NCI-H748 treated with DMSO at 0.1 percent for 48 hours (cell line): ENCODE results near the gene BICDL1.

ENCODE experiments used
- DNase-seq: peaks from one replicate; lab custom pipeline; 2025; lab: John Stamatoyannopoulos, UW

The BICDL1 gene

DNA sequence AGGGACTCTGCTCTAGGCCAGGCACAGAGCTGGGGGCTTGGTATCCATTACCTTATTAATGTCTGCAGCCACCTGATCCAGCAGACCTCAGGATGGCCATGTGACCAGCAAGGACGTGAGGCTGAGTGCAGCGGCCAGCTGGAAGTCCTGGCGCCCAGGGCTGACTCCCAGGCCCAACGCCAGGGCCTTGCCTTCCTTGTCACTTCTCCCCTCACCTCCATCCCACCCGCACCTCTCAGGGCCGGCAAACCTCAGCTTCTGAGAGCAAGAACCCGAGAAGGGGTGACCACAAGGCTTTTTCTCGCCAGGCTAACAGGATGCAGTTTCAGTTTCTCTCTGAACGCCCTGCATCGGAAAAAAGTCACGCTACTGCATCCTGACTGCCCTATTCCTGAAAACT, 112.1 kb downstream of the BICDL1 start:
- no peak for DNase-seq

DNA sequence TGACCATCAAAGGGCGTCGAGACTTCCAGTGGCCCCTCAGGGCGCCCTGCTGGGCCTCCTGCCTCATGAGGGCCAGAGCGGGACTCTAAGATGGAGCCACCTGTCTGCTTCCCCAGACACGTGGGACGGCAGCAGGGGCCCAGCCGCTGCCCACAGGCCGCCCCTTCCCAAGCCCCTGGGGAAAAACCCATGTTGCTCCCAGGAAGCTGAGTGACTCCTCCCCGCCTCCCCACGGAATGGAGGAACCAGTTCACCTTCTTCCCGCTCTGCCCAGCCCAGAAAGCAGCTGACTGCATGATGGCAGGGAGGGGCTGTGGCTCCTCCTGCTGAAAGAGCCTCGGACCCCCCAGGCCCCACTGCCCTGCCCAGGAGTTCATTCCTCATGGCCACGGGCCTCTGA, 112.6 kb downstream of the BICDL1 start:
- no peak for DNase-seq

DNA sequence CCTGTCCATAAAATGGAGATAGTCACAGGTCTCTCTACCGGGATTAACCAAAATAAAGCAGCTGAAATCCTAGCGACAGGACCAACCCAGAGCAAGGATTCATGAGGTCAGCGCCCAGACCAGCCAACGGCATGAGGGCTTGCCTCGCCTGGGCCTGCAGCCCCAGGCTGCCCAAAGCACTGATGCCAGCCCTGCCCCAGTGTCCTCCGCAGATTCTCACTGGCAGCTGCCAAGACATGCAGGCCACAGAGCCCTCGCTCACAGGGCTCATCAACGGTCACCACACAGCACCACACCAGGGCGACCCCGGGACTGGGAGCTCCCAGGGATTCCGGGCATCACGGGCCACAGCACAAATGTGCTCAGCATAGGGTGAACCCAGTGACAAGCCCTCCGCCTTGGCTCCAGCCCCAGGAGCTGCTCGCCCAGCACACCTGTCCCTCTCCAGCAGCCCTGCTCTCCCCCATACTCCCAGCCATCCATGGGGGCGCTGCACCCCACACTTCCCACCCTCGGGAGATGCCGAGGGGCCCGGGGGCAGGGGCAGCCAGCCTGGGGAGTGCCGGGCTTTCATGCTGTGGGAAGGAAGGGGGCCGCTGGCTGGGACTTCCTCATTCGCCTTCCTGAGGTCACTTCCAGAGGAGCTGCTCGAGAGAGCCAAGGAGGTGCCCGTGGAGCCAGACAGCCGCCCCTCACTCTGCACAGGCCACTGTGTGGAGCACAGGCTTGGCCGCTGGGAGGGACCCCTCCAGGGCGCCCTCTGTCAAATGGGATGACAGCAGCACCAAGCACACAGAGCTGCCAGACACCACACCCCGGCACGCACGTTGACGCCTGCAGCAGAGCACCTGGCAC, 113.4 kb downstream of the BICDL1 start:
- DNase-seq = no peak

DNA sequence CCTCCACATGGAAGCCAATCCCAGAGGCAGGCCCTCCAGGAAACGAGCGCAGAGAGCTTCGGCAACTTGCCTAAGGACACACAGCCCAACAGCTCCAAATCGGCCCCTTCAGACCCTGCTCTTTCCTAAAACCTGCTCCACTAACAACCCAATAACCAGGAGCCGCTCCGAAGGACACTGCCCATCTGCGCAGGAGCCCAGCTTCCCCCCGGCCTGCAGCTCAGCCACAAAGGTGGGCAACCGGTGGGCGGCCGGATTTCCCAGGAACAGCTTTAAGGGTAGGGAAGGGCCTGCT, 114.0 kb downstream of the BICDL1 start:
- no peak for DNase-seq

DNA sequence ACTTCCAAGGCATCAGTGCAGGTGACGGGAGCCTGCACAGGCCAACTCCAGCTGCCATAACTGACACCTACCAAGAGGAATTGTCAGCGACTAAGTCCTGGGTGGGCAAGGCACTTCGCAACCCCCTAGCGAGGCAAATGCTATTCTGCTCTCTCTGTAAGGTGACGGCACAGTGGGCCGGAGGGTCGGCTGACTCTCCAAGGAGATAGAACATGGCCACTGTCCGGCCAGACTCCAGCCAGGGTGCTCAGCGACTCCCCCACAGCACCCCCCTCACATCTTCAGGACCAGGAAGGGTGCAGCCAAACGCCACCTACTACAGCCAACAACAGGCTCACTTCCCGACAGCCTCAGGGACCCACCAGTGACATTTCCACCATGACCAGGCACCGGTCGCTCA, 114.3 kb downstream of the BICDL1 start:
- DNase-seq = no peak

DNA sequence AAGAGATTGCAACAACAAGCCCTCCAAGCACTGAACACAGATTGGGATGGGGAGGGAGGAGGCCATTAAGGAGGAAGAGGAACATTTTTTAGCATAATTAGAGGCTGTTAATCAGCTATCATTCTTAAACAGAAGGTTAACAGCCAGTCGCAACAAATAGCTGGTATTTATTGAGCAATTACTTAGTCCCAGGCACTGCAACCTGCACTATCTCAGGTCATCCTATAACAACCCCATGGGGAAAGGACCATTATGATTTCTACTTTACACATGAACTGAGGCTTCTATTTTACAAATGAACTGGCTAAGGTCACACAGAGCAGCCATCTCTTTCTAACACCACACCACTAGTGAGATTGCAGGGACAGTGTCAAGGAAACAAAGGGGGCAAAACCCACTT, 117.1 kb downstream of the BICDL1 start:
- no peak for DNase-seq

DNA sequence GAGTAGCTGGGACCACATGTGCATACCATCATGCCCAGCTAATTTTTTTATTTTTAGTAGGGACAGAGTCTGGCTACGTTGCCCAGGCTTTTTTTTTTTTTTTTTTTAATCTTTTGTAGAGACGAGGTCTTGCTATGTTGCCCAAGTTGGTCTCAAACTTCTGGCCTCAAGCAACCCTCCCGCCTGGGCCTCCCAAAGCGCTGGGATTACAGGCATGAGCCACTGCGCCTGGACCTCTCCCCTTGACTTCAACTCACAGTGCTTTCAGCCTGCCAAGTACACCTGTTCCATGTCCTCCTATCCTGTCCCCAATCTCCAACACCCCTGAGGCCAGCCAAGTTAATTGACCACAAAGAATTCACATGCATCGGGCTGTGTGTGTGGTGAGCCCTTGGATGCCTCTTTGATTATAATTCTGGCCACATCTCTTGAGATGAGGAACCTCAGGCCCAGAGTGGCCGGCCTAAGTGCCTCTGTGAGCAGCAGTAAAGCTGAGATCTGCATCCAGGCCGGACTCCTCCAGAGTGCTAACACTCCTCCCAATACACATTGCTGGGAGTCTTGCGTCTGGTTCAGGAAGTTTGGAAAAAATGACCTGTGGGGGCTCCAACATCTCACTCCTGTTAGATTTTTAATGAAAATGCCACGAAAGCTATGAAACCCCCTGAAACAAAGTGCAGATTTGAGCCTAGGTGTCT, 120.7 kb downstream of the BICDL1 start:
- DNase-seq = no peak

DNA sequence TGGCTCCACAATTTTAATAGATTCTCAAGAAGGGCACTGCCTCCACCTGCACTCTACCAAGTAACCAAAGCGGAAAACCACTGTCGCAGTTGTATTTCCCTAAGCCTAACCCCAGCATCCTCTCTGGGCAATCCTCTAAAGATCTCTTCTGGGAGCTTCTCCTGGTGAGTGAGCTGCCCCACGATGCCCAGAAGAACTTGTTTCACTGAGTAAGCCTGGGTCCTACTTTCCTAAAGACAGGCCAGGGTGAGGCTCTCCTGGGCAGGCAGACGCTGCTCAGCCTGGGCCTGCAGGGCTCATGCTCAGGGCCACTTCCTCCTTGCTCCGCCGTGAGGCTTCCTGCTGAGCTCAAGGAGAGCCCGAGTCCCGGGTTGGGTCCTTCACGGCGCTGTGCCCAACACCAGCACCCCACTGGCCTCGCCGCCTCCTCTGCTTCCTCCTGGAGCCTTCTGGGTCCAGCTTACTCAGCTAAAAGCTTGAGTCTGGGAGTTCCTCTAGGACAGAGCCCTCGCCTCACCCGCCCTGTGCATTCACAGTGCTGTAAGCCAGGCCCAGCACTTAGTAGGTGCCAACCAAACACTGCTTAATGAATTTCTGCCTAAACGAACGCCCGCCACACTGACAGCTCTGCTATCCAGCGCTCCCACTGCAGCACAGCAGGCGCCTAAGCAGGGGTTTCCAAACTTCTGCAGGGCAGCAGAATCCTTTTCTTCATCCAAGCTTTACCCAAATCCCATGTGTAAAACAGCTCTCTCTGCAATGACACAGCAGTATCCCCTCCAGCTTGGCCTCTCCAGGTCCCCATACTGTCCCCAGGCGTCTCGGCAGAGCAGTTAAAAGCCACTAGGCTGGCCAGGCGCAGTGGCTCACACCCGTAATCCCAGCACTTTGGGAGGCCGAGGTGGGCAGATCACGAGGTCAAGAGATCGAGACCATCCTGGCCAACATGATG, 121.8 kb downstream of the BICDL1 start:
- no peak for DNase-seq

DNA sequence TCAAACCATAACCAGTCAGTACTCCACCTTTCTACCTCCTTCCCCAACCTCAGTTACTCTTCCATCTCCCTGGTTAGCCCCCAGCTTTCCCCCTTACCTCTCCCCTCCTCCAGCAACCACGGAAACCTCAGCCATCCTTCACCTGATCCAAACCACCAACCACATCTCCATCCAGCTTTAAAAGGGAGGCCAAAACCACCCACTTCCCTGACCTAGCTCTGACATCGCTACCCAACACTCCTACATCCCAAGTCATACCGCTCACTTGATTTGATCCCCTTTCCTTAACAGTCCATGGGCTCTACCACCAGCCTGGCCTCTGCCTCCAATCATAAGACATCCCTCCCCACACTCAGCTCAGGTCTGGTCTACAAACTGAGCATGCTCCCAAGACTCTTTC, 126.0 kb downstream of the BICDL1 start:
- DNase-seq = no peak

DNA sequence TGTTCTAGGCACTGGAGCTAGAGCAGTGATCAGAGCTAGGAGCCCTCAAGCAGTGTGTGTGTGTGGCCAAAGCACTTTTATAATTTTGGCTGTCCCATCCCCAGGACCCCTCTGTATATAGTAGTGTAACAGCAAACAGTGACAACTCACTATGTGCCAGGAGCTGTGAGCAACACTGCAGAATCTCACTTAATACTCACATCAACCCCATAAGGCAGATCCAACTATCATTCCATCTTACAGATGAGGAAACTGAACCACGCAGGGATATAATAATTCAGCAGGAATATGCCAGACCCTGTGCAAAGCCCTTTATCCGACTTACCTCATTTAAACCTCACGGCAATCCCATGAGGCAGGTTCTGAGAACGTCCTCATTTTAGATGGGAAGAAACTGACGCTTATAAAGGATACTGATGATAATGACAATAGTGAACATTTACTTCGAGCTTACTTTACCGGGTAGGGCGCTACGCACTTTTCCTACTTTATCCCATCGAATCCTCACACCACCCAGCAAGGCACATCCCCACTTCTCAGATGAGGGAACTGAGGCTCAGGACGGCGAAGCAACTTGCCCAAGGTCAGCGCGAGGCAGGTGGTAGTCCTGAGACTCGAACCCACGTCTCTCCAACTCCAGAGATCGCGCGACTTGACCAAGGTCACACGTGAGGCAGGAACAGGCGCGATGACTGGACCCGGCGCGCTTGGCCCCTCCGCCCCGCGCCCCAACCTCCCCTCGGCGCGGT, 126.8 kb downstream of the BICDL1 start:
- no peak for DNase-seq

DNA sequence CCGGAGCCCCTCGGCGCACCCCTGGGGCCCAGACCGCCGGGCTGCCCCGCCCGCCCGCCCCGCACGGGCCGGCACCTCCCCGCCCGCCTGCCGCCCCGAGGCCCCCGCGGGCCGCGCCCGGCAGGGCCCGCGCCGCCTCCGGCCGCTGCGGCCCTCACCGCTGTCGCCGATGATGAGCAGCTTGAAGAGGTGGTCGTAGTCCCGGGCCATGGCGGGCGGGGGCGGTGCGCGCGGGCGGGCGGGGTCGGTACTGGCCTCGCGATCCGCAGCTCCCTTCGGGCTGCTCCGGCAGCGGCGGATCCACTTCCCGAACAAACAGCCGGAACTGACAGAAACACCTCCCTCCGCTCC, 127.4 kb downstream of the BICDL1 start, which contains the start of gene RAB35:
Gene RAB35, minus strand, starts transcription at position 313 of the 351 bp plus-strand sequence. Its CDS starts 103 bp downstream, at position 210.
- DNase-seq = no peak

DNA sequence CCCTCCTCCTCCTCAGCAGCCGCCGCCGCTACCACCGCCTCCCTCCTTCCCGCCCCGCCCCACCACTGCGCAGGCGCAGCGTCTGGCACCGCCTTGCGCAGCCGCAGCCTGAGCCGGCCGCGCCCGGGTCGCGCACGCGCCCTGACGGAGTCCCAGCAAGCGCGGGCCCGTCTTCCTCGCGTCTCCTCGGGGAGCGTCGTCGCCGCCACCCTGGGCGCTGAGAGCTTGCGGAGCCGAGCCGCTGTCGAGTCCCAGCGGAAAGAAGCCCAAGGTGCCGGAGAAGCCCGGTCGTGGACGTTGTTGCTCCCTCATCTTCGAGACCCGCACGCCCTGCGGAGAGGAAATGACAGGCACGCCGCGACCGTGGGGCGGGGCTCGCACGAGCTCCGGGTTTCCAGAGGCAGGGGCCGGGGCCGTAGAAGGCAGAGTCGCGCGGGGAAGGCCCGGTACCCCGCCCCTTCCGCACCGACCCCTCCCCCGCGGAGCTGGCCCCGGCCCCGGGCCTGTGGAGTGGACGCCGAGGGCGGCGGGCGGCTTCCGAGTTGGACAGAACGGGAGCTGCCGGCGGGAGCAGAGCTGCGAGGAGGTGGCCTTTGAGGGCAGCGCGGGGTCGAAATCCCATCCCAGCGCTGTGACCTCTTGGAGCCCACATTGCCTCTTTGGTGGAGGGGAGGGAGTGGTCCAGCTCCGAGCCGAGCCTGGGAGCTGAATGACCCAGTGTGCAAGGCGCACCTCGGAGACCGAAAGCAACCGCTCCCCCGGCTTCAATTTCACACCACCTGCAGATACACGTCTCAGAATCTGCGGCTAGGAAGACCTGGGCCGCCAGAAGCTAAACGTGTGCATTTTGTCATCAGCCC, 128.0 kb downstream of the BICDL1 start:
- peak; percentile 92 for DNase-seq

DNA sequence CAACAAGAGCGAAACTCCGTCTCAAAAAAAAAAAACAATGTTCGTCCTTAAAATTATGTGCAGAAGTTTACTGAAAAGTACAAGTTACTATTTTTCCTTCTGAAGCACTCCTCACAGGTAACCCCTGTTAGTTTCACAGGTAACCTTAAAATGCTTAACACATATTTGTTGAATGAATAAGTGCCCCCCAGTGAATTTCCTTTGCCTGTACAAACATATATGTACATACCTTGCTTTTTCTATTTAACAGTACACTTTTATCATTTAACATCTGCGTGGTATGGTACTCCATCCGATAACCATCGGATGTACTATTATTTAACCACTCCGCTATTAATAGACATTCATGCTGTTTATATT, 128.9 kb downstream of the BICDL1 start:
- DNase-seq = no peak

DNA sequence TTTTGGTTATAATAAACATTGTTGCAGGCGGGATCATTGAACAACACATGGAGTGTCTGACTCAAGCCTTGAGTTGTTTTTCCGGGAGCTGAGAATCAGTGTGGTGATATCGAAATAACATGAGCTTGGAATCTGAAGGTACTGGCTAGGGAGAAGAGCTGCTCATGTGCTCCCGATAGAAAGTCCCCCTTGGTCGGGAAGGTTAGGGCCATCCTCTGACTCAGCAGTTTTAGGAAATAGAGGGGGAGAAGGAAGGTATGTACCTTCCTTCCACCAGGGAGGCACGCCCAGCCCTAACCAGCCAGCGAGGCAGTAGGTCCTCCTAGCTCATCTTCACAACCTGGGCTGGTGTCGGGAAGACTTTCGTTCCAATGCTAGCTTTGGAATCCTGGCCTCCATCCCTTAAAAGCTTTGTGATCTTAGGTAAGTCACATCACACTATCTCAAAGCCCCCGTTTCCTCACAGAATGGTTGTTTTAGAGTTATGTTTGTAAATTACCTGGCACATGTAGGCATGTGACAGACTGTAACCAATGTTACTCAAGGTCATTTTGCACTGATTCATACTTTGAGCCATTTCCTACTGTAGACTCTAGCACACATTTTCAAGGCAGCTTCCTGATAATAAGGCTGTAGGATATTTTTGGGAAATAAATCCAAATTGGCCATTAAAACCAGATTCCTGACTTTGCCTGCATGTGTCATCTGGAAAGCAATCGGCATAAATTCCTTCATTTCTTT, 129.5 kb downstream of the BICDL1 start:
- peak; percentile 24 for DNase-seq

DNA sequence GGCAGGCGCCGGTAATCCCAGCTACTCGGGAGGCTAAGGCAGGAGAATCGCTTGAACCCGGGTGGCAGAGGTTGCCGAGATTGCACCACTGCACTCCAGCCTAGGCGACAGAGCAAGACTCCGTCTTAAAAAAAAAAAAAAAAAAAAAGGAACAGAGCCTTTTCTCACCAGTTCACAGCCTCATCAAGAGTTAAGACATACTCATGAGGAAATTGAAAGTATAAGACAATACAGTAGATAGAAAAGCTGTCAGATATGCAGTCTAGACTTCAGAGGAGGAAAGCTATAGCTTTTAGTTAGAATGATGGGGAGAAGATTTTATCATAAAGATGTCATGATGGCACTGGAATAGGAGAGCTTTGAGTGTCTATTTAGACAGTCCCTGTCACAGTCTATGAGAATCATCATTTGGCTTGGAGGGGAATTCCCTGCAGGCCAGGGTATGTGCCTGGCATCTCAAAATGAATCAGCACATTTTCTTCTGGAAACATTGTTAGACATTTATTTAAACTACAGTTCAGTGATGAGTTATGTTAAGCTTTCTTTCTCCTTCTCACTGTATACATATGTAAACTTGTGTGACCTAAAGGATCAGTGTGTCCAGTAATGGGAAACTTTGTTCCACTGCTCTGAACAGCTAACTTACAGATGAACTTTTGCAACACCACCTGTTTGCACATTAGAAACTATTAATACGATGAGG, 130.4 kb downstream of the BICDL1 start:
- DNase-seq = no peak

DNA sequence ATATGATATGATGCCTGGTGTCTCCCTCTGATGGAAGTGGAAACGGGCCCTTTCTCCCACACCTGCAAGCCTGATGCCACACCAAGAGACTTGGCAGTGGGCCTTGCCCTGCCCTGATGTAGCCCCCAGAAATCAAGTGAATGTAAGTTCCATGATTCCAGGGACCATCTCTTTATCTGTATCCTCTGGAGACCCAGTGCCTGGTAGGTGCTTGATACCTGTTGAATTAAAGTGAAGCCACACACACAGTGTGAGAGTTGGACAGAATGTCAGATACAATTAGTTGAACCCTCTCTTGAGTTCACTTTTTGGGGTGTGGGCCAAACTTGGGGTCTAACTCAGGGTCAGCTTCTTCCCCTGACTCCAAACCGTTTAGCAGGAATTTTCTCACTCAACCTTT, 132.3 kb downstream of the BICDL1 start:
- no peak for DNase-seq

DNA sequence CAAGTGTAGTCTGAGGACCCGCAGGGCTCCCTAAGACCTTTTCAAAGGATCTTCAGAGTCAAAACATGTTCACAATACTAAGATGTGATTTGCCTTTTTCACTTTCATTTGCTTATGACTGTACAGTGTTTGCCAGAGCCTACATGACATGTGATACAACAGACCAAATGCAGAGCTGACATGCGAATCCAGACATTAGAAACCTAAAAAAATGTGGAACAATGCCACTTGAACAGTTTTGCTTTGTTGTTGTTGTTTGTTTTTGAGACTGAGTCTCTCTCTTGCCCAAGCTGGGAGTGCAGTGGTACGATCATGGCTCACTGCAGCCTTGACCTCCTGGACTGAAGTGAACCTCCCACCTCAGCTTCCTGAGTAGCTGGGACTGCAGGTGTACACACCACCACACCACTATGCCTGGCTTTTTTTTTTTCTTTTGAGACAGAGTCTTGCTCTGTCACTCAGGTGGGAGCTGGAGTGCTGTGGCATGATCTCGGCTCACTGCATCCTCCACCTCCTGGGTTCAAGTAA, 132.8 kb downstream of the BICDL1 start:
- no peak for DNase-seq

DNA sequence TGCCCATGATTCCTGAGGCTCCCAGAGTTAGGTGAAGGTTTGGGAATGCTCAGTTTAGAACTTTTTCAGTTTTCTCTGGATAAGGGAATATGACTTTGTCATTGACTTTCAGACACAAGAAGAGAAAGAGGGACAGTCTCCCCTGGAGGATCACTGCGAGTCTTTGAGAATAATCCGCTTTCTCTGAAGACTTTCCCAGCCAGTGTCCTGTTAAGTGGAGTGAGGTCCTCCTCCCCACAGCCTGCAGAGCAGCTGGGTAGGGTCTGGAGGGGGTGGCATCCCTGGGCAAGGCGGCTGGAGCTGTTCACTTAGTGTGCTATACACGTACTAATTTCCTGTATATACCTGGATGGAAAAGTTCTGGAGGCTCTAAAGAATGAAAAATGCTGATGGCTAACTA, 136.0 kb downstream of the BICDL1 start:
- no peak for DNase-seq
